ENCODE measurements around the gene NPY. TPM values are rescaled to one million over a fixed set of nuclear protein-coding genes. Genes with fewer than 3 reads are reported as not detected.

Gene NPY
- total RNA-seq, 1 donor from 2014 or later: not detected

GRCh38 chr7:24316340-24316739 is 32.4 kb downstream of the NPY start:
- Histone ChIP-seq H3K27me3 (ENCODE audit: control insufficient read depth, insufficient read depth, low read length) (no peaks in the 10 kb centered on the region), H3K4me3 (ENCODE audit: low read depth, low read length) (no peak overlapping the region), H3K36me3 (ENCODE audit: control insufficient read depth, insufficient read depth, low read length) (no peaks in the 10 kb centered on the region)
- DNase-seq (ENCODE audit: low read depth) (no peak), FAIRE-seq (no peak)
- TF ChIP-seq CTCF (IDR thresholded peaks at IDR 0.05; ENCODE audit: insufficient read depth, low read length, severe bottlenecking): no peak

GRCh38 chr7:24318326-24318725 is 34.3 kb downstream of the NPY start:
- Histone ChIP-seq H3K27me3 (ENCODE audit: control insufficient read depth, insufficient read depth, low read length) (no peaks in the 10 kb centered on the region), H3K4me3 (ENCODE audit: low read depth, low read length) (no peak overlapping the region), H3K36me3 (ENCODE audit: control insufficient read depth, insufficient read depth, low read length) (no peaks in the 10 kb centered on the region)
- no peak for DNase-seq (ENCODE audit: low read depth)
- peak; percentile 23 for TF ChIP-seq CTCF (IDR thresholded peaks at IDR 0.05; ENCODE audit: insufficient read depth, low read length, severe bottlenecking)
- peak; percentile 77 for FAIRE-seq

- FAIRE-seq: no peak
- H3K4me3 ChIP-seq (ENCODE audit: low read depth, low read length): no peak overlapping the region
- TF ChIP-seq CTCF (IDR thresholded peaks at IDR 0.05; ENCODE audit: insufficient read depth, low read length, severe bottlenecking): no peak
- DNase-seq (ENCODE audit: low read depth): no peak
- H3K36me3 ChIP-seq (ENCODE audit: control insufficient read depth, insufficient read depth, low read length): no peaks in the 10 kb centered on the region
- no peaks in the 10 kb centered on the region for H3K27me3 ChIP-seq (ENCODE audit: control insufficient read depth, insufficient read depth, low read length)
Observed at GRCh38 chr7:24319209-24319608, 35.2 kb downstream of the NPY start.

- H3K4me3 ChIP-seq (ENCODE audit: low read depth, low read length): no peak overlapping the region
- TF ChIP-seq CTCF (IDR thresholded peaks at IDR 0.05; ENCODE audit: insufficient read depth, low read length, severe bottlenecking): no peak
- no peak for DNase-seq (ENCODE audit: low read depth)
- no peak for FAIRE-seq
- H3K36me3 ChIP-seq (ENCODE audit: control insufficient read depth, insufficient read depth, low read length): no peaks in the 10 kb centered on the region
- H3K27me3 ChIP-seq (ENCODE audit: control insufficient read depth, insufficient read depth, low read length): no peaks in the 10 kb centered on the region
Observed at GRCh38 chr7:24323961-24324480, 40.0 kb downstream of the NPY start.

GRCh38 chr7:24325708-24326107 is 41.7 kb downstream of the NPY start:
- Histone ChIP-seq H3K36me3 (ENCODE audit: control insufficient read depth, insufficient read depth, low read length) (no peaks in the 10 kb centered on the region), H3K4me3 (ENCODE audit: low read depth, low read length) (no peak overlapping the region), H3K27me3 (ENCODE audit: control insufficient read depth, insufficient read depth, low read length) (no peaks in the 10 kb centered on the region)
- DNase-seq (ENCODE audit: low read depth): no peak
- no peak for FAIRE-seq
- no peak for TF ChIP-seq CTCF (IDR thresholded peaks at IDR 0.05; ENCODE audit: insufficient read depth, low read length, severe bottlenecking)

DNA sequence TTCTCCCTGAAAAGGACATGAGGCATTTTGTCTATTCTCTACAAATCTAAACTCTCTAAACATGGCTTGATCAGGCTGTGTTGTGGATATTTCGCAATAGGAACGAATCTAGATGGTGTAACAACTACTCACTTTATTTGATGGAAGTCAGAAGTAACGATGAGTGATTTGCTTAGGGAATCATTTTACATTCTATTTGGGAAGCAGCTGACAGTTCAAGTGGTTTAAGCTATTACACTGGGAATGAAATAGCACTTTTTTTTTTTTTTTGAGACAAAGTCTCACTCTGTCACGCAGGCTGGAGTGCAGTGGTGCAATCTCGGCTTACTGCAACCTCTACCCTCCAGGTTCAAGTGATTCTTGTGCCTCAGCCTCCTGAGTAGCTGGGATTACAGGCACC is 44.1 kb downstream of the NPY start:
- DNase-seq (ENCODE audit: low read depth) (peak; percentile 22), FAIRE-seq (no peak)
- Histone ChIP-seq H3K36me3 (ENCODE audit: control insufficient read depth, insufficient read depth, low read length) (no peaks in the 10 kb centered on the region), H3K27me3 (ENCODE audit: control insufficient read depth, insufficient read depth, low read length) (no peaks in the 10 kb centered on the region), H3K4me3 (ENCODE audit: low read depth, low read length) (no peak overlapping the region)
- no peak for TF ChIP-seq CTCF (IDR thresholded peaks at IDR 0.05; ENCODE audit: insufficient read depth, low read length, severe bottlenecking)

Data from bronchial epithelial cell (primary cell).